Skin of body (tissue), 2 donors: Measurements from ENCODE around the gene C12orf76. TPM values are rescaled to one million over a fixed set of nuclear protein-coding genes. Genes with fewer than 3 reads are reported as not detected.
A peak's percentile ranks its signal among the peaks of the same experiment; 100 is the strongest.
"Not testable (repeated sequence)": the region's sequence is repeated elsewhere in the genome, so short reads cannot be mapped to it uniquely, and the experiment has no call there.

ENCODE experiments used
- DNase-seq: peaks from one replicate; lab custom pipeline; 2025; lab: John Stamatoyannopoulos, UW
- total RNA-seq: library from RNA; depleted of rRNA; stranded (reverse); fragments of >200 nt; gene quantifications from one replicate; pipeline ENCODE4 v1.2.3, GENCODE V29; 2014

C12orf76 gene
- 13.1 TPM for total RNA-seq

- DNase-seq = peak; percentile 98
These were observed at the start of gene C12orf76 for GRCh38 chr12:110048242-110049027. TSS of gene C12orf76 (minus strand) at chr12:110048522. CDS start at chr12:110048495, 27 bp downstream.

- DNase-seq = no peak
These were observed 45.4 kb upstream of the C12orf76 start for GRCh38 chr12:110093631-110094311.

GRCh38 chr12:110091136-110091711 is 42.9 kb upstream of the C12orf76 start:
- no peak for DNase-seq

GRCh38 chr12:110090266-110091135 is 42.2 kb upstream of the C12orf76 start:
- DNase-seq = no peak

GRCh38 chr12:110088936-110089335 is 40.6 kb upstream of the C12orf76 start:
- DNase-seq = no peak

- not testable (repeated sequence) for DNase-seq
These were observed 39.9 kb upstream of the C12orf76 start for GRCh38 chr12:110088216-110088615.

GRCh38 chr12:110084314-110085015 is 36.1 kb upstream of the C12orf76 start:
- no peak for DNase-seq

GRCh38 chr12:110080410-110080809 is 32.1 kb upstream of the C12orf76 start:
- no peak for DNase-seq

GRCh38 chr12:110079477-110080400 is 31.4 kb upstream of the C12orf76 start:
- peak; percentile 18 for DNase-seq

GRCh38 chr12:110077800-110078199 is 29.5 kb upstream of the C12orf76 start:
- DNase-seq = no peak

- DNase-seq = no peak
These were observed 27.6 kb upstream of the C12orf76 start for GRCh38 chr12:110075880-110076279.

- no peak for DNase-seq
These were observed 25.8 kb upstream of the C12orf76 start for GRCh38 chr12:110074089-110074488.

GRCh38 chr12:110073049-110073831 is 24.9 kb upstream of the C12orf76 start:
- DNase-seq = peak; percentile 18

GRCh38 chr12:110072636-110073035 is 24.3 kb upstream of the C12orf76 start:
- DNase-seq = not testable (repeated sequence)

- DNase-seq = no peak
These were observed 23.6 kb upstream of the C12orf76 start for GRCh38 chr12:110071967-110072366.

GRCh38 chr12:110071504-110071903 is 23.2 kb upstream of the C12orf76 start:
- no peak for DNase-seq

- DNase-seq = no peak
These were observed 20.3 kb upstream of the C12orf76 start for GRCh38 chr12:110068654-110069053.

- not testable (repeated sequence) for DNase-seq
These were observed 19.8 kb upstream of the C12orf76 start for GRCh38 chr12:110068115-110068514.

GRCh38 chr12:110067531-110067930 is 19.2 kb upstream of the C12orf76 start:
- no peak for DNase-seq
